Loucy (cell line): ENCODE data around the gene BPIFB1.

ENCODE experiments used
- H2AFZ ChIP-seq: fragments of 200-600 bp; sonication (generic); 2 replicates; pipeline ENCODE4 v1.6.0; 2016; ENCODE audit warnings: antibody characterized with exemption, mild to moderate bottlenecking, low read length, moderate library complexity
- H3F3A ChIP-seq: fragments of 200-600 bp; 2 replicates; pipeline ENCODE4 v1.6.0; 2016; ENCODE audit warnings: antibody characterized with exemption, low read depth, mild to moderate bottlenecking
- H3K27me3 ChIP-seq: fragments of 200-600 bp; sonication (generic); 2 replicates; pipeline ENCODE4 v1.6.1; 2014; ENCODE audit warnings: low read length, mild to moderate bottlenecking; ENCODE audit not compliant: insufficient read depth, poor library complexity, severe bottlenecking
- H3K36me3 ChIP-seq: fragments of 200-600 bp; sonication (generic); 2 replicates; pipeline ENCODE4 v1.6.1; 2016; ENCODE audit warnings: low read length; ENCODE audit not compliant: insufficient read depth
- H3K4me1 ChIP-seq: fragments of 200-600 bp; sonication (generic); 2 replicates; pipeline ENCODE4 v1.5.1; 2014; ENCODE audit warnings: low read length, mild to moderate bottlenecking; ENCODE audit not compliant: insufficient read depth, poor library complexity, severe bottlenecking
- H3K4me2 ChIP-seq: fragments of 200-600 bp; sonication (generic); 2 replicates; pipeline ENCODE4 v1.6.0; 2014; ENCODE audit warnings: antibody characterized with exemption, low read length, low read depth, mild to moderate bottlenecking; ENCODE audit not compliant: poor library complexity, severe bottlenecking
- H3K4me3 ChIP-seq: fragments of 200-600 bp; sonication (generic); 2 replicates; pipeline ENCODE4 v1.5.1; 2014; ENCODE audit warnings: low read length, mild to moderate bottlenecking, mixed read lengths; ENCODE audit not compliant: poor library complexity, severe bottlenecking
- H3K79me2 ChIP-seq: fragments of 200-600 bp; sonication (generic); 2 replicates; pipeline ENCODE4 v1.6.1; 2014; ENCODE audit warnings: low read length; ENCODE audit not compliant: insufficient read depth
- H3K9ac ChIP-seq: fragments of 200-600 bp; sonication (generic); 2 replicates; pipeline ENCODE4 v1.6.0; 2014; ENCODE audit warnings: mild to moderate bottlenecking, low read depth, low read length, moderate library complexity; ENCODE audit not compliant: poor library complexity, severe bottlenecking
- H3K9me2 ChIP-seq: fragments of 200-600 bp; sonication (generic); replicated peaks from 2 replicates; pipeline ENCODE4 v1.6.1; 2016; ENCODE audit warnings: low read depth, low read length, mixed read lengths
- H3K9me3 ChIP-seq: fragments of 200-600 bp; sonication (generic); 2 replicates; pipeline ENCODE4 v1.6.1; 2014; ENCODE audit warnings: mild to moderate bottlenecking, antibody characterized with exemption, low read length, low read depth; ENCODE audit not compliant: insufficient read depth
- H4K20me1 ChIP-seq: fragments of 200-600 bp; sonication (generic); 2 replicates; pipeline ENCODE4 v1.6.0; 2014; ENCODE audit warnings: antibody characterized with exemption, low read length, mild to moderate bottlenecking; ENCODE audit not compliant: insufficient read depth, poor library complexity, severe bottlenecking
- CTCF ChIP-seq: fragments of 200-600 bp; sonication (generic); conservative IDR thresholded peaks from 2 replicates; pipeline ENCODE4 v1.5.1; 2014; ENCODE audit warnings: mild to moderate bottlenecking, antibody characterized with exemption, low read length
- EZH2phosphoT487 ChIP-seq: fragments of 200-600 bp; IDR thresholded peaks from 2 replicates; pipeline ENCODE4 v1.6.1; 2018; ENCODE audit warnings: antibody characterized with exemption, mild to moderate bottlenecking, moderate library complexity, borderline replicate concordance

The BPIFB1 gene

GRCh38 chr20:33299111-33299603, 16.1 kb downstream of the BPIFB1 start:
- no peaks in the 10 kb centered on the region for H3F3A ChIP-seq
- no peaks in the 10 kb centered on the region for H3K27me3 ChIP-seq
- no peak overlapping the region for H2AFZ ChIP-seq
- H3K4me3 ChIP-seq, result no peak overlapping the region
- no peaks in the 10 kb centered on the region for H3K9me3 ChIP-seq
- no peak overlapping the region for H3K9ac ChIP-seq
- no peaks in the 10 kb centered on the region for H4K20me1 ChIP-seq
- no peaks in the 10 kb centered on the region for H3K36me3 ChIP-seq
- H3K4me1 ChIP-seq, result peaks cover 6% of the 10 kb centered on the region
- H3K9me2 ChIP-seq, result no peaks in the 10 kb centered on the region
- TF ChIP-seq CTCF (peak; percentile 95), EZH2phosphoT487 (no peak)
- no peaks in the 10 kb centered on the region for H3K79me2 ChIP-seq
- H3K4me2 ChIP-seq, result no peak overlapping the region

- H3K9me2 ChIP-seq, result no peaks in the 10 kb centered on the region
- no peaks in the 10 kb centered on the region for H3K9me3 ChIP-seq
- no peaks in the 10 kb centered on the region for H3K36me3 ChIP-seq
- no peak overlapping the region for H3K4me2 ChIP-seq
- 0 out of 2 replicates have a peak overlapping the region, but pooled peaks have one; percentile 46 for H2AFZ ChIP-seq
- H3K27me3 ChIP-seq, result no peaks in the 10 kb centered on the region
- no peak overlapping the region for H3K9ac ChIP-seq
- no peak for TF ChIP-seq CTCF
- no peak for TF ChIP-seq EZH2phosphoT487
- no peaks in the 10 kb centered on the region for H4K20me1 ChIP-seq
- no peak overlapping the region for H3K4me3 ChIP-seq
- H3K79me2 ChIP-seq, result no peaks in the 10 kb centered on the region
- no peaks in the 10 kb centered on the region for H3F3A ChIP-seq
- H3K4me1 ChIP-seq, result peaks cover 6% of the 10 kb centered on the region
These were observed 18.3 kb downstream of the BPIFB1 start for GRCh38 chr20:33301192-33301930.

- no peak overlapping the region for H2AFZ ChIP-seq
- no peak overlapping the region for H3K4me2 ChIP-seq
- H3K27me3 ChIP-seq, result no peaks in the 10 kb centered on the region
- no peaks in the 10 kb centered on the region; the same call in 1 of the 2 replicates for H3K9me3 ChIP-seq
- no peak overlapping the region for H3K9ac ChIP-seq
- H3K4me1 ChIP-seq, result peaks cover 6% of the 10 kb centered on the region
- H4K20me1 ChIP-seq, result no peaks in the 10 kb centered on the region
- no peaks in the 10 kb centered on the region for H3K9me2 ChIP-seq
- no peaks in the 10 kb centered on the region for H3K79me2 ChIP-seq
- H3K36me3 ChIP-seq, result no peaks in the 10 kb centered on the region
- no peaks in the 10 kb centered on the region for H3F3A ChIP-seq
- H3K4me3 ChIP-seq, result no peak overlapping the region
- TF ChIP-seq CTCF (no peak), EZH2phosphoT487 (no peak)
These were observed 20.6 kb downstream of the BPIFB1 start for GRCh38 chr20:33303595-33303994.
